BJ (cell line): ENCODE data around the gene PHC2. TPM values are rescaled to one million over a fixed set of nuclear protein-coding genes. Genes with fewer than 3 reads are reported as not detected.

Experiments used
- CTCF ChIA-PET: fragments of 350-600 bp; formaldehyde crosslinking; extraction: SDS; loops from one replicate; lab custom pipeline; 2021; ENCODE audit warnings: antibody characterized with exemption, inconsistent platforms; lab: Yijun Ruan, JAX
- POLR2A ChIA-PET: fragments of 300-600 bp; sonication (Branson Sonifier 250); formaldehyde crosslinking; extraction: SDS; loops from one replicate; lab custom pipeline; 2021; ENCODE audit warnings: antibody characterized with exemption; lab: Charles Lee
- DNase-seq: peaks from one replicate; pipeline ENCODE4 v3.0.0-alpha.2; 2011; ENCODE audit warnings: low read depth
- H3K27me3 ChIP-seq: 2 replicates; pipeline ENCODE4 v1.6.0; 2011; ENCODE audit warnings: low read length; ENCODE audit not compliant: control insufficient read depth, insufficient read depth
- H3K36me3 ChIP-seq: 2 replicates; pipeline ENCODE4 v1.5.1; 2011; ENCODE audit warnings: low read length; ENCODE audit not compliant: control insufficient read depth, insufficient read depth
- H3K4me3 ChIP-seq: 2 replicates; pipeline ENCODE4 v1.5.1; 2011; ENCODE audit warnings: low read depth, mild to moderate bottlenecking, control low read depth, low read length
- CTCF ChIP-seq: IDR thresholded peaks from 2 replicates; pipeline ENCODE4 v1.5.1; 2011; ENCODE audit warnings: low read depth, mild to moderate bottlenecking, control low read depth, inconsistent platforms, low read length, moderate library complexity; ENCODE audit not compliant: insufficient read depth
- polyA plus RNA-seq: library from polyadenylated mRNA; depleted of rRNA; stranded (reverse); fragments of >200 nt; gene quantifications from 2 replicates; pipeline ENCODE4 v1.2.3, GENCODE V29; 2011

The PHC2 gene
- polyA plus RNA-seq, 1 experiment: 62.0 TPM

DNA sequence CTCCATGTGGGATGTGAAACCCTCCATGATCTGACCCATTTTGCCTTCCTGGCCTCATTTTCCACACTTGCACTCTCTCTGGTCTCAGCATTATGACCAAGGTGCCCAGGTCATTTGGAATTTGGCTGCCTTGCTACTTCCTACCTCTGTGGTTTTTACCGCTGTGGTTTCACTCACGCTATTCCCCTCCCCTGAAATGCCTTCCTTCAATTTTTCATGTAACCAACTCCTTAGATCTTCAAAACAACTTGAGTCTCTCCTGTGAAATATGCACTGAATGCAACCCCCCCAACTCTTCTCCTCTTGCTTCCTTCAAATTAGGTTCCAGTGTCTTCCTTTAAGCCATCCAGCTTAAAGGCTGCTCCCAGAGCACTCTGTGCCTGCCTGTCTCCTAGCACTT lies 50.1 kb downstream of the PHC2 start:
- H3K36me3 ChIP-seq: no peaks in the 10 kb centered on the region
- ChIA-PET CTCF (interaction anchor here (0.8 to 1.2 kb wide), 3 partner anchors 9 to 75 kb away, joined by 3 to 4 read pairs (median 3); no protein-coding TSS in a partner anchor), POLR2A (no interaction called here)

GRCh38 chr1:33379631-33380354 lies 51.1 kb downstream of the PHC2 start:
- no peak overlapping the region for H3K4me3 ChIP-seq
- H3K36me3 ChIP-seq: no peaks in the 10 kb centered on the region; the same call in 1 of the 2 replicates
- ChIA-PET POLR2A (interaction anchor here (0.6 kb wide), 1 partner anchor 66 kb away, joined by 21 read pairs; no protein-coding TSS in a partner anchor), CTCF (interaction anchor here (0.8 to 1.5 kb wide), 5 partner anchors 10 to 92 kb away, joined by 3 to 7 read pairs (median 3); partner anchors contain the start of gene ZSCAN20)
- DNase-seq: no peak
- TF ChIP-seq CTCF: no peak
- H3K27me3 ChIP-seq: no peaks in the 10 kb centered on the region

More for the DNA sequence above, 50.1 kb downstream of the PHC2 start:
- TF ChIP-seq CTCF: no peak
- Histone ChIP-seq H3K4me3 (no peak overlapping the region), H3K27me3 (no peaks in the 10 kb centered on the region)
- no peak for DNase-seq

- ChIA-PET CTCF (interaction anchor here (1.0 to 1.5 kb wide), 3 partner anchors 11 to 93 kb away, joined by 3 to 7 read pairs (median 3); partner anchors contain the start of gene ZSCAN20), POLR2A (no interaction called here)
- TF ChIP-seq CTCF: no peak
- DNase-seq: no peak
- H3K27me3 ChIP-seq: no peaks in the 10 kb centered on the region
- H3K36me3 ChIP-seq: no peaks in the 10 kb centered on the region; the same call in 1 of the 2 replicates
- H3K4me3 ChIP-seq: no peak overlapping the region
Measured at GRCh38 chr1:33378976-33379375, 51.9 kb downstream of the PHC2 start.

- no peaks in the 10 kb centered on the region; the same call in 1 of the 2 replicates for H3K36me3 ChIP-seq
Measured at GRCh38 chr1:33378524-33378923, 52.4 kb downstream of the PHC2 start.

More at GRCh38 chr1:33378524-33378923, 52.4 kb downstream of the PHC2 start:
- ChIA-PET POLR2A (no interaction called here), CTCF (no interaction called here)
- Histone ChIP-seq H3K4me3 (no peak overlapping the region), H3K27me3 (no peaks in the 10 kb centered on the region)
- TF ChIP-seq CTCF: no peak
- no peak for DNase-seq
